Fibroblast of mammary gland (primary cell): Measurements from ENCODE around the gene DENND5B.

Experiments used
- DNase-seq: peaks from one replicate; pipeline ENCODE4 v3.0.0-alpha.2; 2010; ENCODE audit warnings: low read depth
- H3K4me3 ChIP-seq: 2 replicates; pipeline ENCODE4 v1.5.1; 2011; ENCODE audit warnings: low read depth, mild to moderate bottlenecking, low read length, moderate library complexity; ENCODE audit not compliant: control insufficient read depth
- TF ChIP-seq, protein P1 (sequence below): conservative IDR thresholded peaks from 2 replicates; pipeline ENCODE4 v1.5.1; 2011; ENCODE audit warnings: low read depth, low read length, inconsistent platforms; ENCODE audit not compliant: control insufficient read depth, insufficient read depth

Gene DENND5B

DNA sequence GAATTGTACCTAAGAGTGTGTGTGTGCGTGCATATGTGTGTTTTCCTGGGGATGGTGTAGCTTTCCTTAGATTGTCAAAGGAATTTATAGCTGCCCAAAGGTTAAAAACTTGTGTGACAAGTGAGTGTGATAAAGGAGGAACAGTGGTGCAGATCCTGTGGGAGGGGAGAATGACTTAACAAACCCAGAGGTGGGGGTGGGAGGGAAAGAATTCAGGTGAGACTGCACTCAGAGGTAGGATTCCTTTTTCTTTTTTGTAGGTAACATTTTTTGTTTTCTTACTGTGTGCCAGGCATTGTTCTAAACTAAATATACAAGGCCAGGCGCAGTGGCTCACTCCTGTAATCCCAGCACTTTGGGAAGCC is 219.7 kb downstream of the DENND5B start:
- DNase-seq: no peak
- H3K4me3 ChIP-seq: no peak overlapping the region
- TF ChIP-seq, protein P1, sequence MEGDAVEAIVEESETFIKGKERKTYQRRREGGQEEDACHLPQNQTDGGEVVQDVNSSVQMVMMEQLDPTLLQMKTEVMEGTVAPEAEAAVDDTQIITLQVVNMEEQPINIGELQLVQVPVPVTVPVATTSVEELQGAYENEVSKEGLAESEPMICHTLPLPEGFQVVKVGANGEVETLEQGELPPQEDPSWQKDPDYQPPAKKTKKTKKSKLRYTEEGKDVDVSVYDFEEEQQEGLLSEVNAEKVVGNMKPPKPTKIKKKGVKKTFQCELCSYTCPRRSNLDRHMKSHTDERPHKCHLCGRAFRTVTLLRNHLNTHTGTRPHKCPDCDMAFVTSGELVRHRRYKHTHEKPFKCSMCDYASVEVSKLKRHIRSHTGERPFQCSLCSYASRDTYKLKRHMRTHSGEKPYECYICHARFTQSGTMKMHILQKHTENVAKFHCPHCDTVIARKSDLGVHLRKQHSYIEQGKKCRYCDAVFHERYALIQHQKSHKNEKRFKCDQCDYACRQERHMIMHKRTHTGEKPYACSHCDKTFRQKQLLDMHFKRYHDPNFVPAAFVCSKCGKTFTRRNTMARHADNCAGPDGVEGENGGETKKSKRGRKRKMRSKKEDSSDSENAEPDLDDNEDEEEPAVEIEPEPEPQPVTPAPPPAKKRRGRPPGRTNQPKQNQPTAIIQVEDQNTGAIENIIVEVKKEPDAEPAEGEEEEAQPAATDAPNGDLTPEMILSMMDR: no peak

DNA sequence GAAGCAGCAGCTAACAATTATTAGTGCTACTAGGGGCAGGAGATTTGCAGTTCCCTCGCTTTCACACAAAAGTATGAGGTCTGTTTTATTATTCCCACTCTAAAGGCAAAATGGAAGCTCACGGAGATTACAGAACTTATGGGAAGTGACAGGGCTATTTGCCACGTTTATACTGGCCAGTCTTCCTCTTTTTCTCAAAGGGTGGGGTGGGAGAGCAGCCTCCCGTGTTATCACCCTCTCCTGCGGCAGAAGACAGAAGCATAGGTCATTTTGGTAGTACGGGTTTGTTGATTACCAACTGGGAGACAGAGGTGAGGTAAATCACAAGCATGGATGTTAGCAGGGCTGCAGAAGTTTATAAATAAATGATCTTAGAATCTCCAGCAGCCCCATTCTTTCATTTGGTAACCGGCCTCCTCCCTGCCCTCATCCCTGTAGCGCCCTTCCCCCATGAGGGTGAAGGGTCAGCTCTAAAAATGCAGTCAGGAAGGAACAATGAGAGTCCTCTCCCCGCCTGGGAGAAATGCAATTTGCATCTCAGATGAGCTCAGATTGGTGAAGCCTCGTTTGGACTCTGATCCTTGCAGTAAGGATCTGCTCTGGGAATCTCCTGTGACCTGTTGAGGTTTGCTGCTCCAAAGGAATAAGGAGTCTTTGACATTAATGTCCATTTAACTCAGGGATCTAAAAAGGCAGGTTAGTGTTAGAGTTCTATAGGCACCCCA is 220.2 kb downstream of the DENND5B start:
- DNase-seq: no peak
- H3K4me3 ChIP-seq: peak overlapping the region; percentile 52
- TF ChIP-seq, protein P1: no peak

DNA sequence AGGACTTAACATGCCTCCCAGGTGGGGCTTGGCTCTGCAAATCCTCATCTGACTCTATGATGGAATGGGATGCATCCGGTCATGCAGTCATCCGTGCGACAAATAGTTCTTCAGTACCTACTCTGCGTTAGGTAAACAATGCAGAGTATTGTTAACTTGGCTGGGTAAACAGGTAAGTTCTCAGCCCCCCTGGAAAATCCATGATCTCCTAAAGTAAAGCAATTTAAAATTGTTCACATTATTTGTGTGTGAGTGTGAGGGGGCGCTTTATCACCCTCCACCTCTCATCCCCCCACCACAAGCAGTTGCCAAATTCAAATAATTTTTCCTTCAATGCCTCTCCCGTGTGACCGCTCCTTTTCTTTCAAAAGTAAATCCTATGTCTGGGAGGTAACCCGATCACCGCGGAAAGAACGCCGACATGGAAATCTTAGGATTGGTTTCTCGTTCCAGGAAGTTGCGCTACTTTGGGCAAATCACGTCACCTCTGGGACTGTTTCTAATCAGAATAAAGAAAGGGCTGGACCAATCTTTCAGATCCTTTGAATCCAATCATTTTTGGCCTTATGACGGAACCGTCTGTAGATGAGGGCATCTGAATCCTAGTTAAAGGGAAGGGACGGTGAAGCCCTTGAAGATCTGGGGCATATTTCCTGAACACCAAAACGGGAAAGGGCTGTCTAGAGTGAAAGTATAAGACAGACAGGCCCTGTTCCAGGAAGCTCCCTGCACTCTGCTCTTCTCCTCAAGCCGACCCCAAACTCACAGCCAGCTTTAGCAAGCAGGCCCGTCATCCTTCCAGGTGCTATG is 221.0 kb downstream of the DENND5B start:
- peak; percentile 81 for DNase-seq
- TF ChIP-seq, protein P1: no peak
- H3K4me3 ChIP-seq: peak overlapping the region; percentile 52

DNA sequence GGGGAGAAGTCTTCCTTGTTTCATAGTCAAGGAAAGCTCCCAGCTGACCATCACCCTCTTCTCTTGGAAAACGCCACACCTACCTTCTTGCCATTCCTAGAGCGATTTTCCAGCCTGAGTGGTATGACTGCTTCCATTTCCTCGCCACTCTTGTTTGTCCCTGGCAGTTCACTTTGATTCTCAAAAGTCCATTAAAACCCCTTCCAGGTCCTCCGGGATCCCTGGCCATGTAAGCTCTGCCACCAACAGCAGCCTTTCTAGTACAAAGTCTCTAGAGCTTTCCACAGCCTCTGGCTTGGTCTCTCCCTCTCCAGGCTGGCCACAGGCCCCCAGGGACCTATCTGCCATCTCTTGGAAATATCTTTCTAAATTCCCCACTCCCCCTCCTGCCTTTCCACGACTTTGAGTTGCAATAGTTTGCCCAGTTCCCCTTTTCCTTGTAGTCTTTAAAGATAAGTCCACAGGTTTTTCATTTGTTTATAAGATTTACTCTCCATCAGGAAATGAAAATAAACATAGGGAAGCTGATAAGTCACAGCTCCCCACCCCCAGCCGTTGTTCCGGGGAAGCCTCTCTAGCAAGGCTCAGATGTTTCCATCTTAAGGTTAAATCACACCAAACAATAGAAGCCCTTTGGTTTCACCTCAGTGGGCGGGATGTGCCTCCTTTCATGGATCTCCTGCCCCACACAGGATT is 222.1 kb downstream of the DENND5B start:
- TF ChIP-seq, protein P1: no peak
- DNase-seq: no peak
- H3K4me3 ChIP-seq: no peak overlapping the region

DNA sequence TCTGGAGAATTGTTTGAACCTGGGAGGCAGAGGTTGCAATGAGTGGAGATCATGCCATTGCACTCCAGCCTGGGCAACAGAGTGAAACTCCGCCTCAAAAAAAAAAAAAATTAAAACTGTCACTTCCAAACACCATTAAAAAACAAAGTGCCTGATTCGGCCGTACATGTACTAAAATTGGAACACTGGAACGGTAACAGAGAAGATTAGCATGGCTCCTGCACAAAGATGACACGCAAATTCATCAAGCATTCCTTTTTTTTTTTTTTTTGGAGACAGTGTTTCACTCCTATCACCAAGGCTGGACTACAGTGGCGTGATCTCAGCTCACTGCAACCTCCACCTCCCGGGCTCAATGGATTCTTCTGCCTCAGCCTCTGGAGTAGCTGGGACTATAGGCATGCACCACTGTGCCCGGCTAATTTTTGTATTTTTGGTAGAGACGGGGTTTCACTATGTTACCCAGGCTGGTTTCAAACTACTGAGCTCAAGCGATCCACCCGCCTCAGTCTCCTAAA is 224.8 kb downstream of the DENND5B start:
- DNase-seq: no peak
- TF ChIP-seq, protein P1: no peak
- no peak overlapping the region for H3K4me3 ChIP-seq

DNA sequence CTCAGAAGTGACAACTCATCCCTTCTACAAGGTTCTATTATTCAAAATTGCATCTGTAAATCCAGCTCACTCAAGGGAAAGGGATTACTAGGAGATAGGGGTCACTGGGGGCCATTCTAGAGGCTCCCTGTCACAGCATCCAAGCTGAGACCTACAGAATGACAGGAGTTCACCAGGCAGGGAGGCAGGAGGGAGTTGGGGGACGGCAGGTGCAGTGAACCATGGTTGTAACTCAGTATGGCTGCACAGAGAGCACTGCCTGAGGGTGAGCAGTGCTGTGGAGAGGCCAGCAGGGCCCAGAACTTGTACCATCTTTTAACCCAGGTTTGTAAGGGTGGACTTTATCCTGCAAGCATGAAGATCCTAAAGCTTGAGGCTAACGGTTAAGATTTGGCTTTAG is 227.1 kb downstream of the DENND5B start:
- no peak overlapping the region for H3K4me3 ChIP-seq
- DNase-seq: no peak
- TF ChIP-seq, protein P1: no peak
